Hepatocyte (in vitro differentiated cells): ENCODE measurements around the gene VGLL4. TPM values are rescaled to one million over a fixed set of nuclear protein-coding genes. Genes with fewer than 3 reads are reported as not detected.
A peak's percentile ranks its signal among the peaks of the same experiment; 100 is the strongest.

Experiments
- DNase-seq: peaks from one replicate; pipeline ENCODE4 v3.0.0-alpha.2; 2016; ENCODE audit warnings: low spot score
- H2AFZ ChIP-seq: fragments of 200-600 bp; sonication (generic); 2 replicates; pipeline ENCODE4 v1.6.0; 2016; ENCODE audit warnings: antibody characterized with exemption, mild to moderate bottlenecking
- H3K27ac ChIP-seq: fragments of 200-600 bp; sonication (generic); 2 replicates; pipeline ENCODE4 v1.5.1; 2016; ENCODE audit warnings: mild to moderate bottlenecking
- H3K27me3 ChIP-seq: fragments of 200-600 bp; sonication (generic); 2 replicates; pipeline ENCODE4 v1.6.1; 2016
- H3K36me3 ChIP-seq: fragments of 200-600 bp; sonication (generic); replicated peaks from 2 replicates; pipeline ENCODE4 v1.5.1; 2016; ENCODE audit warnings: low read depth; ENCODE audit not compliant: insufficient read depth
- H3K4me1 ChIP-seq: fragments of 200-600 bp; sonication (generic); 2 replicates; pipeline ENCODE4 v1.5.1; 2016; ENCODE audit warnings: mild to moderate bottlenecking, moderate library complexity; ENCODE audit not compliant: insufficient read depth
- H3K4me2 ChIP-seq: fragments of 200-600 bp; sonication (generic); 2 replicates; pipeline ENCODE4 v1.6.0; 2016
- H3K4me3 ChIP-seq: fragments of 200-600 bp; sonication (generic); 2 replicates; pipeline ENCODE4 v1.5.1; 2016; ENCODE audit warnings: mild to moderate bottlenecking
- H3K79me2 ChIP-seq: fragments of 200-600 bp; sonication (generic); 2 replicates; pipeline ENCODE4 v1.6.0; 2017; ENCODE audit warnings: mild to moderate bottlenecking
- H3K9me2 ChIP-seq: fragments of 200-600 bp; sonication (generic); replicated peaks from 2 replicates; pipeline ENCODE4 v1.6.0; 2017; ENCODE audit warnings: mild to moderate bottlenecking; ENCODE audit not compliant: insufficient read depth
- H3K9me3 ChIP-seq: fragments of 200-600 bp; sonication (generic); 2 replicates; pipeline ENCODE4 v1.5.1; 2016; ENCODE audit warnings: low read depth, mild to moderate bottlenecking
- H4K20me1 ChIP-seq: fragments of 200-600 bp; sonication (generic); 2 replicates; pipeline ENCODE4 v1.6.0; 2016; ENCODE audit warnings: mild to moderate bottlenecking; ENCODE audit not compliant: insufficient read depth, poor library complexity, severe bottlenecking
- EZH2 ChIP-seq: fragments of 200-600 bp; sonication (generic); IDR thresholded peaks from 2 replicates; pipeline ENCODE4 v1.6.1; 2016; ENCODE audit warnings: antibody characterized with exemption, mild to moderate bottlenecking, borderline replicate concordance
- EZH2phosphoT487 ChIP-seq: fragments of 200-600 bp; sonication (generic); IDR thresholded peaks from one replicate; pipeline ENCODE4 v1.6.1; 2018; ENCODE audit warnings: antibody characterized with exemption, mild to moderate bottlenecking, low read depth, moderate library complexity; ENCODE audit not compliant: unreplicated experiment, severe bottlenecking
- WGBS: methylation state at CpG from one replicate; pipeline ENCODE4 v1.1.6; 2016; ENCODE audit warnings: low lambda C conversion rate; ENCODE audit errors: missing lambda C conversion rate; 5-methylcytosine and 5-hydroxymethylcytosine counted together
- polyA plus RNA-seq: library from polyadenylated mRNA; unstranded; fragments of >200 nt; fragmentation: Nextera tagmentation; extraction: Ambion mirVana; gene quantifications from 2 replicates; pipeline ENCODE4 v1.2.1, GENCODE V29; 2016
- total RNA-seq: library from RNA; depleted of rRNA; stranded (reverse); fragments of >200 nt; gene quantifications from 2 replicates; pipeline ENCODE4 v1.2.3, GENCODE V29; 2014
- TF ChIP-seq, protein P1 (sequence below): fragments of 200-600 bp; sonication (generic); IDR thresholded peaks from 2 replicates; pipeline ENCODE4 v1.5.1; 2016; ENCODE audit warnings: antibody characterized with exemption, mild to moderate bottlenecking; ENCODE audit not compliant: poor library complexity

VGLL4 gene
- total and polyA plus RNA-seq, 2 experiments from 2014 or later, result 57.9 to 109 TPM

DNA sequence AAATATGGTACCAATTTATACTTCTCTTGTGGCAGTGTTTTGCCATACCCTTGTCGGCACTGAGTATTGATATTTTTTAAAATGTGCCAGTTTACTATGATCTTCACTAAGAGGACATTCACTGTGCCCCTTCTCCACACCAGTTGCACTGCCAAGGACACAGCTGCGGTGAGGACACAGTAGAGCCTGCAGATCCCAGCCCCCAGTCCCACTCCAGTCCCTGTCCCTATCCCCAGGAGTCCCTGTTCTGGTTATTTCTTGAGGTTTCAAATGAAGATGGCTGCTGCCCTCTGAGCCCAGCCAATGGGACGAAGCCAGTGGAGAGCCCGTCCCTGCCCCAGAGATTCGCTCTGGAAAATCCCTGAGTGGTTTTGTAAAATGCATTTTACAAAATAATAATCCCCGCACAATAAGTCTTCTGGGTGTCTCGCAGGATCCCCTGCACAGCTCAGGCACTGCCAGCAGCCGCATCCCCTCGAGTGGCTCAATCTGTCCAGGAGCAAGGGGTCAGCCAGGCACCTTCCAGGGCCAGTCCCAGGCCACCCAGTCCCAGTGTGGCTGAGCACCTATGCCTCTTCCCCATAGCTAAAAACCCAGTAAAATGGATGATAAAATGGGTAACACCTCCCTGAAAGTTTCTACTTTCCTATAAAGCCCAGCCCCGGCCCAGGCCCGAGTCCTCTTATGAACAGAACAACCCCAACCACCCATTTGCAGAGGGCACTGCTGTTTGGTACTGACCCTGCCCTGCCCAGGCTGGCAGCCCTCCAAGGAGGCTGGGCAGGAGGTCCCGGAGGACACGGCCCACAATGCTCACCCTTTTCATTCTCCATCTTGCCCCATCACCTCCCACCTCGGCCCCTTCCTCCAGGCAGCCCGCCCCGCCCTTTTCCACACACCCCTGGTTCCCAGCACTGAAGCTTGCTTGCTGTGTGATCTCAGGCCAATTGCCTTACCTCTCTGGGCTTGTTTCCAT, 91.1 kb downstream of the VGLL4 start:
- Histone ChIP-seq H4K20me1 (peaks cover 8% of the 10 kb centered on the region), H3K4me1 (peaks cover 8% of the 10 kb centered on the region), H3K4me3 (no peak overlapping the region), H3K4me2 (no peak overlapping the region), H3K9me3 (no peaks in the 10 kb centered on the region), H3K27ac (no peak overlapping the region), H3K36me3 (no peaks in the 10 kb centered on the region), H3K9me2 (no peaks in the 10 kb centered on the region), H3K79me2 (peaks cover 17% of the 10 kb centered on the region), H3K27me3 (no peaks in the 10 kb centered on the region), H2AFZ (no peak overlapping the region)
- no peak for TF ChIP-seq EZH2
- no peak for TF ChIP-seq EZH2phosphoT487
- TF ChIP-seq, protein P1, sequence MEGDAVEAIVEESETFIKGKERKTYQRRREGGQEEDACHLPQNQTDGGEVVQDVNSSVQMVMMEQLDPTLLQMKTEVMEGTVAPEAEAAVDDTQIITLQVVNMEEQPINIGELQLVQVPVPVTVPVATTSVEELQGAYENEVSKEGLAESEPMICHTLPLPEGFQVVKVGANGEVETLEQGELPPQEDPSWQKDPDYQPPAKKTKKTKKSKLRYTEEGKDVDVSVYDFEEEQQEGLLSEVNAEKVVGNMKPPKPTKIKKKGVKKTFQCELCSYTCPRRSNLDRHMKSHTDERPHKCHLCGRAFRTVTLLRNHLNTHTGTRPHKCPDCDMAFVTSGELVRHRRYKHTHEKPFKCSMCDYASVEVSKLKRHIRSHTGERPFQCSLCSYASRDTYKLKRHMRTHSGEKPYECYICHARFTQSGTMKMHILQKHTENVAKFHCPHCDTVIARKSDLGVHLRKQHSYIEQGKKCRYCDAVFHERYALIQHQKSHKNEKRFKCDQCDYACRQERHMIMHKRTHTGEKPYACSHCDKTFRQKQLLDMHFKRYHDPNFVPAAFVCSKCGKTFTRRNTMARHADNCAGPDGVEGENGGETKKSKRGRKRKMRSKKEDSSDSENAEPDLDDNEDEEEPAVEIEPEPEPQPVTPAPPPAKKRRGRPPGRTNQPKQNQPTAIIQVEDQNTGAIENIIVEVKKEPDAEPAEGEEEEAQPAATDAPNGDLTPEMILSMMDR, result no peak
- DNase-seq, result no peak
- WGBS, result 97% methylated on average over 16 of the region's 16 CpGs

DNA sequence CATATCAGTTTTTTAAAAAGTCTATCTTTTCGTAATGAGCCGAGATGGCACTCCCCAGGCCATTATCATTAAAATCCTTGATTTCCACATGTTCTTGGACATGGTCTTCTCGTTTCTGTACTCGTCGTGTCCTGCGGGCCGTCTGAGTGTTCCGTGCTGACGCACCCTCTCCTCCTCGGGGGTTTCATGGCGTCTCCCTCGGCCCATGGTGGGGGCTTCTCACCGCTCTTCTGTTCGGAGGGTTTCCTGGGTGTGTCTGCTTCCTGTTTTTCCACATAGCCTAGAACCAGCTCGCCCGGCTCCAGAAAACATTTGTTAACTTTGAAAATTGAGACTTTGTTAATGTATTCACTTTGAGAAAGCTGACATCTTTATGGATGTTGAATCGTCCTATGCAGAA, 92.7 kb downstream of the VGLL4 start:
- Histone ChIP-seq H2AFZ (no peak overlapping the region), H4K20me1 (no peaks in the 10 kb centered on the region), H3K79me2 (peaks cover 6% of the 10 kb centered on the region), H3K36me3 (no peaks in the 10 kb centered on the region), H3K27me3 (no peaks in the 10 kb centered on the region), H3K4me3 (no peak overlapping the region), H3K9me2 (no peaks in the 10 kb centered on the region), H3K4me2 (no peak overlapping the region), H3K9me3 (no peaks in the 10 kb centered on the region), H3K4me1 (no peaks in the 10 kb centered on the region), H3K27ac (no peak overlapping the region)
- no peak for DNase-seq
- 90% methylated on average over 17 of the region's 17 CpGs for WGBS
- TF ChIP-seq EZH2phosphoT487, result no peak
- TF ChIP-seq, protein P1, result no peak
- TF ChIP-seq EZH2, result no peak

DNA sequence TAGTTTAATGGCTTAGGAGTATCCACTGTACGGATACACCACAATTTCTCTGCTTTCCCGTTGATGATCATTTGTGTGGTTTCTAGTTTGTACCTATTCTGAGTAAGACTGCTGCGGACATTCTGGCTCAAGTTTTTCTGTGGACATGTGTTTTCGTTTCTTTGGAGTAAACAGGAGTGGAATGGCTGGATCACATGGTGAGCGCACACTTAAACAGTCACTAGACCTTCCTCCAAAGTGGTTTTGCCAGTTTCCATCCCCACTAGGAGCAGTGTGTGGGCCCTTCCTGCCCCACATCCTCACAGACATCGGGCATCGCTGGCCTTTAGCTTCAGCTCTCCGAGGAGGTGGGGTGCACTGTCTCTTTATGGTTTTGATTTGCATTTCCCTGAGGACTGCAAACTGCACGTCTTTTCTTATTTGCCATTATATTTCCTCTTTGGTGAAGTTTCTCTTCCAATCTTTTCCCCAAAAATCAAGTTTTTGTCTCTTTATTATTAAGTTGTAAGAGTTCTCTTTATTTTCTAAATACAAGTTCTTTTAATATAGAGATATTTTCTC, 94.1 kb downstream of the VGLL4 start:
- no peak overlapping the region for H3K4me3 ChIP-seq
- H3K27me3 ChIP-seq, result no peaks in the 10 kb centered on the region
- H2AFZ ChIP-seq, result no peak overlapping the region
- 89% methylated on average over 9 of the region's 9 CpGs for WGBS
- H3K79me2 ChIP-seq, result peaks cover 5% of the 10 kb centered on the region
- H3K9me2 ChIP-seq, result no peaks in the 10 kb centered on the region
- H3K36me3 ChIP-seq, result no peaks in the 10 kb centered on the region
- peaks cover 9% of the 10 kb centered on the region for H3K4me1 ChIP-seq
- no peak for DNase-seq
- peak overlapping the region; percentile 17 for H3K27ac ChIP-seq
- H4K20me1 ChIP-seq, result no peaks in the 10 kb centered on the region
- H3K4me2 ChIP-seq, result no peak overlapping the region
- H3K9me3 ChIP-seq, result no peaks in the 10 kb centered on the region
- TF ChIP-seq EZH2, result no peak
- no peak for TF ChIP-seq EZH2phosphoT487
- TF ChIP-seq, protein P1, result no peak
